Measurements from ENCODE around the gene S1PR5.
"Not testable (repeated sequence)": the region's sequence is repeated elsewhere in the genome, so short reads cannot be mapped to it uniquely, and the experiment has no call there.

S1PR5 gene, protein sequence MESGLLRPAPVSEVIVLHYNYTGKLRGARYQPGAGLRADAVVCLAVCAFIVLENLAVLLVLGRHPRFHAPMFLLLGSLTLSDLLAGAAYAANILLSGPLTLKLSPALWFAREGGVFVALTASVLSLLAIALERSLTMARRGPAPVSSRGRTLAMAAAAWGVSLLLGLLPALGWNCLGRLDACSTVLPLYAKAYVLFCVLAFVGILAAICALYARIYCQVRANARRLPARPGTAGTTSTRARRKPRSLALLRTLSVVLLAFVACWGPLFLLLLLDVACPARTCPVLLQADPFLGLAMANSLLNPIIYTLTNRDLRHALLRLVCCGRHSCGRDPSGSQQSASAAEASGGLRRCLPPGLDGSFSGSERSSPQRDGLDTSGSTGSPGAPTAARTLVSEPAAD

DNA sequence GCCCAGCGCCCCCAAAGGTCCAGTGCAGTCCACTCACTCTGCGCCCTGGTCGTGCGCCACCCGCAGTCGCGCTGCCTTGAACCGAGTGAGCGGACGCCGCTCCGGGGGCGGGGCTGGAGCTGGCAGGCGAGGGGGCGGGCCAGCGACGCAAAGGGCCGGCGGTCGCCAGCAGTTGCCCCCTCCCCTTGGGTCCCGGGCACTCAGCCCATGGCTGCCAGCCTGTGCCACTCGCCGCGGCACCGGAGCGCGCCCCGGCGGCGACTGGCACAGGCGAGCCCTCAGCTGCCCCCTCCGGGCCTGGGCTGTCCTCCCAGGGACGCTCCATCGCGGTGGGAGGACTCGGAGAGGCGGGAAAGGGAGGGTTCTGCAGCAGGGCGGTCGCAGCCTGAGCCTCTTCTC lies at the start of gene S1PR5:
Gene S1PR5 (minus strand): TSS at position 87 of the 399 bp plus-strand sequence. CDS start 2,436 bp downstream, outside the sequence.
- peak in 2 of 3 experiments; percentile 44 to 50 for DNase-seq

DNA sequence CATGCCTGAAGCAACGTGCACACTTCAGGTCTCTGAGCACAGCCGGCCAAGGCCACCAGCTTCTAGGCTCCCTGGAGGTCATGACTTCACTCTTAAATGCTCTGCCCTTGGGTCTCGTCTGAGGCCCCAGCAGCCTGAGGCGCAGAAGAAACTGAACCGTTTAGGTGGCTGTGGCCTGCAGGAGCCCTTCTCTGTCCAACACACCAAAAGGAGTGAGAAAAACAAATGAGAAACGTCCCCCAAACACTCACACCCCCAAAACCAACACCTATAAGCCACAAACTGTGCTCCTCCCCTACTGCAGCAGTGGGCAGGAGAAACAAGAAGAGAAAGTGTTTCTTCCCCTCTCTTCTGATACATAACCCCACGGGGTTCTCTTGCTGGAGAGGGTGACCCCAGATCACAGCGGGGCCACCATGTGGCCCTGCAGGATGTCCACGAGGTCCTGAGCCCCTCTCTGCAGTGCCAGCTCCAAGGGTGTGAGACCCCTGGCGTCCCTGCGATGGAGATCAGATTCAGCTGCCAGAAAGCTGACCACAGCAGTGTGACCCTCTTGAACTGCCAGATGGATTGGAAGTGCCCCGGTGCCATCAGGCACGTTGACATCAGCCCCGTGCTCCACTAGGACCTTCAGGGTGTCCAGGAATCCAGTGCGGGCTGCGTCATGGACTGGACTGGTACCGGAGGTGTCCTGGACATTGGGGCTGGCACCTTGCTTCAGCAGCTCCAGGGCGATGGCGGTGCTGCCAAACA lies 49.6 kb upstream of the S1PR5 start:
- no peak for DNase-seq

DNA sequence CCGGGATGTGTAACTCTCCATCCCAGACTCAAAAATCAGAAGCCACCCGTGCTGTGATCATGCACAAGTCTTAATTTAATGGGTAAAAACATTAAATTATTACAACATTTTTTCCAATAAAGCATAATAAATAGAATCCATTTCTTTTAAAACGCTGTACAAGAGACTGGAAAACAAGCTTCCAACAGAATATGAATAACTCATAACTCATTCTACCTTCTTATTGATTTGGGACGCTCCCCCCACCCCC lies 49.1 kb upstream of the S1PR5 start:
- DNase-seq, result no peak

DNA sequence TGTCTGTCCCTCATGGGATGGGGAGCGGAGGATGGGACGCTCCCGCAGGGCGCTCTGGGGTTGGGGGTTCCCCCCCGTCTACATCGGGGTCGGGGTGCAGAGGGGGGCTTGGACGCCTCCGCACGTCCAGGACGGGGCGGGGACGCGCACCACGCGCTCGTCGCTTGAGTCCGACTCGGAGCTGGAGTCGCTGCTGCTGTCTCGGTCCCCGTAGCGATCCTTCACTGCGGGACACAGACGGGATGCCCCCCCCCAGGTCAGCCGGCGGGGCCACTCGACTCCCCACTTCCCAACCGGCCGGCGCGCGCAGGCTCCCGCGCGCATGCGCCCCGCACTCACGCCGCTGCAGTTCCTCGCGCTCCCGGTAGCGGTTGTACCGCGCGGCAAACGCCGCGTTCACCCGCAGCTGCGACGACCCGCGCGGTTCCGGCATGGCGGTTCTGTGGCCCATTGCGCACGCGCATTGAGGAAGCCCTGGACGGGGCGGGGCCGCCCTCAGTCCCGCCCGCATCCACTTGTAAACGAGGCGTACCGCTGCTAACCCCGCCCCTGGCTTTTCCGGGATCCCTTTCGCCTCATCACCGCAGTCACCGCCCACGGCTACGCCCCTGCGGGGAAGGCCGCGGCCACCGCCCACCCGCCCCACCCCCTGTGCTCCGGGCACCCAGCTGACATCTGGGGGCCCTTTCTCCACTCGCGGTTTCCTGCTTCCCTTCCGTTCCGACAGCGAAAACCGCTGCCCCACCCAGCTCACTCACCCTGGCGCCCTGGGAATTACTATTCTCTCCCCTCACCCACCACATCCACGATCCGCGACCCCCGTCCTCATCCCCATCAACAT lies 48.5 kb upstream of the S1PR5 start, which contains the start of gene KRI1:
Gene KRI1 (minus strand): TSS at position 444 of the 841 bp plus-strand sequence. CDS start 11 bp downstream, at position 433.
- peak; percentile 95 to 99 (median 99) for DNase-seq

DNA sequence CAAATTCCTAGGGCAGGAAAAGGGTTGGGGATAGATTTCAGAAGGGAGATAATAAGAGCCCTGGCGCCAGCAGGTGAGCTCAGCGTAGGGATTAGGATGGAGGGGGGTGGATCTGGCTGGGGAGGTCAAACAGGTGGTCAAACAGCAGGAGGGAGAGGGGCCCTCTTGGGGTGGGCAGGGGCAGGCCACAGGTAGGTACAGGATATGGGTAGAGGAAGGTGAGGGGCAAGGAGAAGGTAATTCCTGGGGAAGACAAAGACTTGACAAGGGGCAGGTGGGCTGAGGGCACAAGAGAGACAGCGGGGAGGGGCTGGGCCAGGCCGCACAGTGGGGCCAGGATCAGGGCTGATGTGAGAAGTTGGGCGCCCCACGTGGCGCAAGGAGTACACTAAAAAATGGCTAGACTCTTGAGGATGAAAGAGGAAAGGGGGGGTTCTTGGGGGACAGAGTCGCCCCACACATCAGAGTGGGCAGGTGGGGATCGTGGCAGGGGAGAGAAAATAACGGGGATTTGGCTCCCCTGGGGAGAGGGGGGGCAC lies 47.9 kb upstream of the S1PR5 start:
- DNase-seq, result peak; percentile 2 to 79 (median 78)

DNA sequence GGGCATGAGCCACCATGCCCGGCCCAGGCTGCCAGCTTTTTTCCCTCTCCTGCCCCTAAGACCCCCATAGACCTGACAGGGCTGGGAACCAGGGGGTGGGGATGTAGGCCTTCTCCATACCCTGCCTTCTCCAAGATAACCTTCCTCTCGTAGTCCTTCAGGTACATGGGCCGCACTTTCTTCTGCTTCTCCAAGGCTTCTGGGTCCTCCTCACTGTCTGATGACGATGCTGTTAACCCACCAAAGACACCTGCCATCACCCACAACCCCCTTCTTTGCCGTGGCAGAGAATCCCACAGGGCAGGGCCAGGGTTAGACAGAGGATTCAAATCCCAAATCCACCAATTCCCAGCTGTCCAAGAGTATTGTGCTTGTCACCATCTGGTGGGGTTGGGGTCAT lies 45.4 kb upstream of the S1PR5 start:
- no peak for DNase-seq

DNA sequence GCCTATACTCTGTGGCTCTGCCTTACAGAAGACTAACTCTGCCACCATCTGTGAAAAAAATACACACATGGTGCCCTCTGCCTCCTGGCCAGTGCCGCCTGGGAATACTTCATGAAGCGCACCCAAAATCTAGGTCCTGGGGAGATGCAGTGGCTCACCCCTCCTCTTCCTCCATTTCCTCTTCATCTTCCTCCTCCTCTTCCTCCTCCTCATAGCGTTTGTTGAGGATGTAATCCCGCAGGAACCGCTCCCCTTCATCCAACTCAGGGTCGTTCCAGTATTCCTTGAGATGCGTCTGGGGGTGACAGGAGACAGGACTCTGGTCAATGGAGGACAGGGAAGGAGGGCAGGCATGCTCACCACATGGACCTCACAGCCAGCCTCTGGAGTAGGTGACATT lies 42.9 kb upstream of the S1PR5 start:
- DNase-seq, result no peak

DNA sequence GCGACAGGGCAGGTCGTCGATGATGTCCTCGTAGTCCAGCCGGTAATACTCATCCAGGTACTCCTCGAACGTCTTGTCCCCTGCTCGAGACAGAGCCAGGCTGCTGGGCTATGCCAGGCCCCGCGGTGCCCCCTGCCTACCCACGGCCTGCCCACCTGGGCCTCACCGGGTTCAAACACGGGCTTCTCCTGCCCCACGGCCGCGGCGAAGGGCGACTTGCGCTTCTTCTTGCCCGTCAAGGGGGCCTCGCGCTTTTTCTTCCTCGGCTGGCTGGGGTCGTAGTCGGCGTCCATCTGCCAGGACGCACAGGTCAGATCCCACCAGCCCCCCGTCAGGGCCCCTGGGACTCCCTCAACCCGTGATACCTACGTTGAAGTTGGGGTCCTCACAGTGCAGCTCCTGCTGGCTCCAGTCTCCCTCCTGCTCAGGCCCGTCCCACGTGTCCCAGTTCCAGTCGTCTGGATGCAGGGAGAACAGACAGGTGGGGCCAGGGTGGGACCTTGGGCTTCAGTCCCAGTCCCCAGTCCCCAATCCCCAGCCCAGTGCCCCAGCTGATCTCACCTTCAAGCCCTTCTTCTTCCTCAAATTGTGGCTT lies 40.5 kb upstream of the S1PR5 start:
- no peak for DNase-seq

DNA sequence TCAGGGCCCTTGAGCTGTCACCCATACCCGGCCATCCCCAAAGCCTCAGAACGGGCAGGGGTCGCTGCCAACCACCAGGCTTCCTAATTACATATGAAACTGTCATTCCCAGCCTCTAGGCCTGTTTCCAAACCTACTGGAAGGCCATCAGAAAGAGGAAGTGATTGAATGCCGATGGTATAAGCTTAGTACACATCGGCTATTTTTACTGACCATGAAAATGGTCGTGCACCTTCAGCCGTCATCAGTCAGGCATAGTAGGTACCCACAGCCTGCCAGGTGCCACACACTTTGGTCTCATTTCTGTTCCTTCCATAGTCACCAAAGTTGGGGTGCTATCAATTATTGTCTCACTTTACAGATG lies 38.3 kb upstream of the S1PR5 start:
- DNase-seq, result no peak

DNA sequence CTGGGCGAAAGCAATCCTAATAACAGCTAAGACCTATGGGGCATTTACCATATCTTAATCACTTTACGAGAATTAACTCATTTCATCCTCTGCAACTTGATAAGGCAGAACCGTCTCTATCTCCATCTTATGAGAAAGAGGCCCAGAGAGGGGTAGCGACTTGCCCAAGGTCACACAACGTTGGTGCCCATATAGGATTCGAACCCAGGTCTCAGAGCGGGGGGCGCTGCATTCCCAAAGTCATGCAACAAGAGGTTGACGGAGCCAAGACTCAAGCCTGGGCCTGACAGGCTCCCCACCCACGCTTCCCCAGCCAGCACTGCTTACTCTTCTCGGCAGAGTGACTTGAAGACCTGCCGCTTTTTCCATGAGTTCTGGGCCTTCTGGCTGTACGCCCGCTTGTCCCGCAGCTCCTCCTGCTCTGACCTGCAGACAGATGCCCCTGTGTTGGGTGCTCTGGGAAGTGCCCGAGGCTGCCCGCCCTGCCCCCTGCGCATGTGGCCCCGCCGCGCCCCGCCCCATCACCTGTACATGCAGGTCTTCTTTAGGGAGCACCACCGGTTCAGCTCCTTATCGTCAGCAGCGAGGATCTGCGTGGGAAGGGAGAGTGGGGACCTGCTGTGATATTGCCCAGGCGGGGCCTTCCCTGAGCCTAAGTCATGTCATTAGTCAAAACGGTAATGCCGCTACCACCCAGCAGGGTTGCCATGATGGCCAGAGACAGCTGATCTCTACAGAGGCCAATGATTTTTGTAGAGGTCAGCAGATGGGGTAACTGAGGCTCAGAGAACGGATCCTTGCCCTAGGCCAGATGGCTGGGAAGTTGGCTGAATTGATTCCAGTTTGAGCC lies 37.7 kb upstream of the S1PR5 start:
- DNase-seq, result peak in 1 of 3 experiments; percentile 21

DNA sequence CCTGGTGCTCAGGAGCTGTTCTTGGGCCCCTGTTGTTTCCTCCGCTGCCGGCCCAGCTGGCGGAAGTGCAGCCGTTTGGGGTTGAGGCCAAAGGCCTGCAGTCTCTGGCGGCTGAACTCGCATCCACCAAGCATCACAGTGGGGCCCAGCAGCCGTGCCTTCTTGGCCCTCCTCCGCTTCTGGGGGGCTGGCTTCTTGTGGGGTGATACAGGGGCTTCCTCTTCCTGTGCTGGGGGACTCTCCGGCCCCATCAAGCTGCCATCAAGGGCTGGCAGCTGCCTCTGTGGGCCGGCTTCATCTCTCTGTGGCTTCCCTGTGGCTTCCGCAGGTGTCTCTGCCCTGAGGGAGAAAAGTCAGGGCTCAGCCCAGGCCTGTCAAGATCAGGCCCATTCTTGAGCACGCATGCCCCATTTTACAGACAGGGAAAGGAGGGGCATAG lies 36.7 kb upstream of the S1PR5 start:
- DNase-seq, result peak in 1 of 3 experiments; percentile 18

DNA sequence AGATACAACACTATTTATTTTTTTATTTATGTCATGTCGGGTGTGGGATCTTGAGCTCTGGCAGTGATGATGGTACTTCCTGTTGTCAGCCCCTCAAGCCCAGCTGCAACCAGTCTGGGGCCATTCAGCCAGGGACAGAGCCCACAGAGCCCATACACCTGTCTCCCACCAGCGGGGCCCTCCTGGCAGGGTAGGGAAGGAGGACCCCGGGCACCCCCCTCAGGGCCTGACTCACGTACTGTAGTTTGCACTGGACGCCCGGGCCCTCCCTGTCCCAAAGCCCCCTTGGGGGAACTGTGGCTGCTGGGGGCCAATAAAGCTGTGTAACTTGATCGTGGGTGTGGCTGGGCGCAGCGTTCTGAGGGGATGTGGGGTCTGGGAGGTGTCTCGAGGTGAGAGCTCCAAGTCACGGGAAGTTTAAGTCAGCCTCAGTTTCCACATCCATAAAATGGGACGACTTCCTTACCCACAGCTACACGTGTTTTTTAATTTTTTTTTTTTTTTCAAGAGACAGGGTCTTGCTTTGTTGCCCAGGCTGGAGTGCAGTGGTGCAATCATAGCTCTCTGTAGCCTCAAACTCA lies 35.9 kb upstream of the S1PR5 start:
- peak in 1 of 3 experiments; percentile 31 for DNase-seq

DNA sequence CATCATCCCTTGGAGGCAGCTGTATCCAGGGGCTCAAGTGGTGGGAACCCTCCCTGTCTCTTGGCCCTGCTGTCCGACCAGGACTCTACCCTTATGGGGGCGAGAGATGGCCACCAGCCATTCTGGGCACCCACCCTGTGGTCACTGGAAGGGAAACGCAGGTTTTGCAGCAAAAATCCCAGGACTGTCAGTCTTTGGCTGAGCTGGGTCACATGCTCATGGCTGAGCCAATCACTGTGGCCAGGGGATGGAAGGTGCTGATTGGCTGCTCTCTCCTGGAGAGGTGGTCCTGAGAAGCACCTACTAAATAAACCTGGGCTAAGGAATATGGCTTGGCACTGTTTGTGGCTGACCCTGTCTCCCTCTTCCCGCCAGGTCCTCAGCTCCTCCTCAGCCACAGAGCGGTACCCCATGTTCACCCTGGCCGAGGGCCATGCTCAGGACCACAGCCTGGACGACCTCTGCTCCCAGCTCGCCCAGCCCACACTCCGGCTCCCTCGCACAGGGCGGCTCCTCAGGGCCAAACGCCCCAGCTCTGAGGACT lies 35.3 kb upstream of the S1PR5 start:
- DNase-seq, result peak in 2 of 3 experiments; percentile 22 to 23

DNA sequence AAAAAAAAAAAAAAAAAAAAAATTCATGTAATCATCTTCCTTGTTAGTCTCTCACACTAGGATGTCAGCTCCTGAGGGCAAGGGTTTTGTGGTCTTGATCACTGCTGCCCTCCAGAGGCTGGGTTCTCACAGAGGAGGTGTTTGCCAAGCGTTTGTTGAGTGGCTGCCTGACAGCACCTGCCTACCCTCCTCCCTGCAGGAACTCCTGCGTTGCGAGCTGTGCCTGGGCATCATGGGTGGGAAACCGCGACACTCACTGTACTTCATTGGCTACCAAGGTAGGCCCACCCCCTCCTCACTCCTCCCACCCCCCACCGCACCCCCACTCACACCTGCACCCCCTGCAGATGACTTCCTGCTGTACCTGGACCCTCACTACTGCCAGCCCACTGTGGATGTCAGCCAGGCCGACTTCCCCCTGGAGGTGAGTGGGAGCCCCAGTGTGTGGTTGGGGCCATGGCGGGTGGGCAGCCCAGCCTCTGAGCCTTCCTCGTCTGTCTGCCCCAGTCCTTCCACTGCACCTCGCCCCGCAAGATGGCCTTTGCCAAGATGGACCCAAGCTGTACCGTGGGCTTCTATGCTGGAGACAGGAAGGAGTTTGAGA lies 34.6 kb upstream of the S1PR5 start:
- peak in 2 of 3 experiments; percentile 7 to 28 for DNase-seq

DNA sequence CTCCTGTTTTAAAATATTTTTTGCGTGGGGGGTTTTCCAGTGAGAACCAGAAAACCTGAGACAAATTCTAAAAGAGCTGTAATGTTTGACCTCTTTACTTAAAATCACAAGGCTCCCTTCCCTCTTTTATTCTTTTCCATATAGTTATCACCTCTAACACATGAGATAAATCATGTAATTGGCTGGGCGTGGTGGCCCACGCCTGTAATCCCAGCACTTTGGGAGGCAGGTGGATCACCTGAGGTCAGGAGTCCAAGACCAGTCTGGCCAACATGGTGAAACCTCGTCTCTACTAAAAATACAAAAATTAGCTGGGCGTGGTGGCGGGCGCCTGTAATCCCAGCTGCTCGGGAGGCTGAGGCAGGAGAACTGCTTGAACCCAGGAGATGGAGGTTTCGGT lies 33.8 kb upstream of the S1PR5 start:
- DNase-seq, result not testable (repeated sequence)

DNA sequence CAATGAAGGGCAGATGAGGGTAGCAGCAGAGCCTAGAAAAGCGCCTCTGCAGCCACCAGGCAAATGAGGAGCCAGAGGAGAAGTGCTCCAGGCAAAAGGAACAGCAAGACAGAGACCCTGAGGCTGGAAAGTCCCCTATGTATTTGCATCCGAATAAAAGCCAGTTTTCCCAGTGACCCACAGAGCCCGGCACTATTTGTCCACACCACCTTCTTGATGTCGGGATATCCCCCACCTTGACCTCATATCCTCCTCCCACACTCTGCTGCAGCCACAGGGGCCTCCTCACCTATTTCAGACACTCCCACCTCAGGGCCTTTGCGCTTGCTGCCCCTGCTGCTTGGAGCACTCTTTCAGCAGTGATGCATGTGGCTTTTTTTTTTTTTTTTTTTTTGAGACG lies 33.1 kb upstream of the S1PR5 start:
- no peak for DNase-seq

DNA sequence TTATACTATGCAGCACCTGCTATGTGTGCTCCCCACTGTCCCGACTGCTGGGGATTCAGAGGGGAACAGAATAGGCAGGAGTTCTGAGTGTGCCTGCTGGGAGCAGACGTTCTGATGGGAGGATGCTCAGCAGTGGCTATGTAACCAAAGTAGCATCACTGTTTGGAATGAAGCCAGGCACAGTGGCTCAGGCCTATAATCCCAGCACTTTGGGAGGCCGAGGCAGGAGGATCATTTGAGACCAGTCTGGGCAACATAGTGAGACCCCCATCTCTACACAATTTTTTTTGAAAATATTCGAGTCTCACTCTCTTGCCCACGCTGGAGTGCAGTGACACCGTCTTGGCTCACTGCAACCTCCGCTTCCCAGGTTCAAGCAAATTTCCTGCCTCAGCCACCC lies 32.5 kb upstream of the S1PR5 start:
- DNase-seq, result no peak

DNA sequence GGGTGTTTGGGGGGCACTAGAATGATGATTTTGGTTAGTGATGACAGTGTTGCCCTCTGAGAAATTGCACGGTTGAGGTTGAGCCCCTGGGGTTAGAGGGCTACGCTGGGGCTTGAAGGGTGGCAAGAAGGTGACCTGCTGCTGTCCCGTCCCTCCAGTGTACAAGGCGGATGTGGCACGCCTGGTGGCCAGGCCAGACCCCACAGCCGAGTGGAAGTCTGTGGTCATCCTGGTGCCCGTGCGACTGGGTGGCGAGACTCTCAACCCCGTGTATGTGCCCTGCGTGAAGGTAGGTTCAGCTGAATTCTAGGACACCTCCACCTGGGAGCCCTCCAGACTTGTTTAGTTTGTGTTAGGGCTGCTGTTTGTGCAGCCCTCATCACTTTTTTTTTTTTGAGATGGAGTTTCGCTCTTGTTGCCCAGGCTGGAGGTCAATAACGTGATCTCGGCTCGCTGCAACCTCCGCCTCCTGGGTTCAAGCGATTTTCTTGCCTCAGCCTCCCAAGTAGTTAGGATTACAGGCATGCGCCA lies 31.6 kb upstream of the S1PR5 start:
- DNase-seq, result no peak

DNA sequence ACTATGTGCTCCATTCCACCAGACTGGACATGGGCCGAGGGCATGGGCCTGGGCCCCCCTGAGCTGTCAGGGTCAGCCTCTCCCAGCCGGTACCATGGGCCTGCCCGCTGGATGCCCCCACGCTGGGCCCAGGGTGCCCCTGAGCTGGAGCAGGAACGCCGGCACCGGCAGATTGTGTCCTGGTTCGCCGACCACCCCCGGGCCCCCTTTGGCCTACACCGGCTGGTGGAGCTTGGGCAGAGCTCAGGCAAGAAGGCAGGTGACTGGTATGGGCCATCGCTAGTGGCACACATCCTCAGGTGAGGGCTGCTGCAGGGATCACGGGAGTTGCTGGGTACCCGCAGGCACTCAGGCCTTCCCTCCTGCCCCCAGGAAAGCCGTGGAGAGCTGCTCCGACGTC lies 29.6 kb upstream of the S1PR5 start:
- DNase-seq, result no peak

DNA sequence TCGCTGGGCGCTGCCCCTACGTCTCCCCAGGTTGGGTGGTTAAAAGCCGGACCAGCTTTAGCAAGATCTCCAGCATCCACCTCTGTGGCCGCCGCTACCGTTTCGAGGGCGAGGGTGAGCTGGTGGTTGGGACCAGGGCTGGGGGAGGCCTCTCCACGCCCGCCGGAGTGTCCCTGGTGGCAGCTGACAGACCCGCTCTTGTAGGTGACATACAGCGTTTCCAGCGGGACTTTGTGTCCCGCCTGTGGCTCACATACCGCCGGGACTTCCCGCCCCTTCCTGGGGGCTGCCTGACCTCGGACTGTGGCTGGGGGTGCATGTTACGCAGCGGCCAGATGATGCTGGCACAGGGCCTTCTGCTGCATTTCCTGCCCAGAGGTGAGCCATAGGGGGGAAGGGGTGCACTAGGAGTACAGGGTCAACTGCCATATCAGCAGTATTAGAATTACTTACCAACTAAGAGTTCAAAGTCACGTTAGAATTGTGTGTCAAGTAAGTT lies 27.6 kb upstream of the S1PR5 start:
- no peak for DNase-seq

All from NCI-H1417 (cell line).